Thyroid gland (tissue), 4 donors: Measurements from ENCODE around the gene RSPH9.

ENCODE experiments used
- POLR2A ChIP-seq, 2 donors: fragments of 450-650 bp; IDR thresholded peaks; one replicate each; pipeline ENCODE4 v1.6.1; 2017; ENCODE audit warnings: antibody characterized with exemption in 2 of 2, mild to moderate bottlenecking in 2 of 2, moderate library complexity in 1 of 2
- TF ChIP-seq, protein P1 (sequence below), 6 experiments: fragments of 200-600 bp in 3 of 6; fragments of 450-650 bp in 3 of 6; sonication (generic) in 3 of 6; IDR thresholded peaks; one replicate each; pipeline ENCODE4 v1.5.1; 2016 to 2019; ENCODE audit warnings: antibody characterized with exemption in 6 of 6, mild to moderate bottlenecking in 2 of 6, inconsistent platforms in 1 of 6, moderate library complexity in 1 of 6

GRCh38 chr6:43608807-43609206 lies 36.0 kb upstream of the RSPH9 start:
- TF ChIP-seq, protein P1, sequence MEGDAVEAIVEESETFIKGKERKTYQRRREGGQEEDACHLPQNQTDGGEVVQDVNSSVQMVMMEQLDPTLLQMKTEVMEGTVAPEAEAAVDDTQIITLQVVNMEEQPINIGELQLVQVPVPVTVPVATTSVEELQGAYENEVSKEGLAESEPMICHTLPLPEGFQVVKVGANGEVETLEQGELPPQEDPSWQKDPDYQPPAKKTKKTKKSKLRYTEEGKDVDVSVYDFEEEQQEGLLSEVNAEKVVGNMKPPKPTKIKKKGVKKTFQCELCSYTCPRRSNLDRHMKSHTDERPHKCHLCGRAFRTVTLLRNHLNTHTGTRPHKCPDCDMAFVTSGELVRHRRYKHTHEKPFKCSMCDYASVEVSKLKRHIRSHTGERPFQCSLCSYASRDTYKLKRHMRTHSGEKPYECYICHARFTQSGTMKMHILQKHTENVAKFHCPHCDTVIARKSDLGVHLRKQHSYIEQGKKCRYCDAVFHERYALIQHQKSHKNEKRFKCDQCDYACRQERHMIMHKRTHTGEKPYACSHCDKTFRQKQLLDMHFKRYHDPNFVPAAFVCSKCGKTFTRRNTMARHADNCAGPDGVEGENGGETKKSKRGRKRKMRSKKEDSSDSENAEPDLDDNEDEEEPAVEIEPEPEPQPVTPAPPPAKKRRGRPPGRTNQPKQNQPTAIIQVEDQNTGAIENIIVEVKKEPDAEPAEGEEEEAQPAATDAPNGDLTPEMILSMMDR (IDR thresholded peaks at IDR 0.05), result no peak
- TF ChIP-seq POLR2A (IDR thresholded peaks at IDR 0.05), result no peak
